Endodermal cell (in vitro differentiated cells): ENCODE results near the gene DNMT3A. TPM values are rescaled to one million over a fixed set of nuclear protein-coding genes. Genes with fewer than 3 reads are reported as not detected.

Experiments used
- DNase-seq: peaks from one replicate; pipeline ENCODE4 v3.0.0-alpha.2; 2017
- H3K27ac ChIP-seq: 2 replicates; pipeline ENCODE4 v1.5.1; 2013; ENCODE audit warnings: mild to moderate bottlenecking, low read depth, low read length, moderate library complexity
- H3K27me3 ChIP-seq: 2 replicates; pipeline ENCODE4 v1.6.1; 2013; ENCODE audit warnings: mild to moderate bottlenecking, low read length, moderate library complexity; ENCODE audit not compliant: insufficient read depth, control insufficient read depth, poor library complexity, severe bottlenecking
- H3K36me3 ChIP-seq: 2 replicates; pipeline ENCODE4 v1.7.0; 2013; ENCODE audit warnings: mild to moderate bottlenecking, low read length, moderate library complexity; ENCODE audit not compliant: control insufficient read depth, insufficient read depth
- H3K4me1 ChIP-seq: one replicate; pipeline ENCODE4 v1.7.0; 2013; ENCODE audit warnings: low read length; ENCODE audit not compliant: control insufficient read depth, insufficient read depth
- H3K4me3 ChIP-seq: 2 replicates; pipeline ENCODE4 v1.5.1; 2013; ENCODE audit warnings: mild to moderate bottlenecking, low read length, moderate library complexity
- H3K9ac ChIP-seq: 2 replicates; pipeline ENCODE4 v1.6.1; 2013; ENCODE audit warnings: mild to moderate bottlenecking, low read length, moderate library complexity; ENCODE audit not compliant: poor library complexity, severe bottlenecking; ENCODE audit errors: extremely low read depth
- H3K9me3 ChIP-seq: 2 replicates; pipeline ENCODE4 v1.6.1; 2013; ENCODE audit warnings: mild to moderate bottlenecking, low read length, moderate library complexity; ENCODE audit not compliant: control insufficient read depth
- H3K27ac Mint-ChIP-seq: 2 replicates; pipeline ENCODE4 v1.8.0; 2020; ENCODE audit warnings: mixed read lengths
- H3K27me3 Mint-ChIP-seq: 2 replicates; pipeline ENCODE4 v1.8.0; 2021; ENCODE audit warnings: mild to moderate bottlenecking, mixed read lengths; ENCODE audit not compliant: insufficient read depth
- H3K36me3 Mint-ChIP-seq: 2 replicates; pipeline ENCODE4 v1.8.0; 2020; ENCODE audit warnings: low read depth, mixed read lengths
- H3K4me1 Mint-ChIP-seq: 2 replicates; pipeline ENCODE4 v1.8.0; 2020; ENCODE audit warnings: mixed read lengths
- H3K4me3 Mint-ChIP-seq: 2 replicates; pipeline ENCODE4 v1.8.0; 2020; ENCODE audit warnings: mild to moderate bottlenecking, moderate library complexity, mixed read lengths
- H3K9me3 Mint-ChIP-seq: 2 replicates; pipeline ENCODE4 v1.8.0; 2020; ENCODE audit warnings: mild to moderate bottlenecking, mixed read lengths
- CTCF ChIP-seq: fragments of 200-600 bp; sonication (generic); conservative IDR thresholded peaks from 2 replicates; pipeline ENCODE4 v1.5.0; 2021; ENCODE audit warnings: antibody characterized with exemption, mild to moderate bottlenecking
- WGBS, 2 experiments: methylation state at CpG; one replicate each; pipeline versions ENCODE4 v1.1.5 to v1.1.7; 2013; ENCODE audit warnings: missing lambda C conversion rate in 2 of 2, mixed read lengths in 1 of 2; ENCODE audit not compliant: insufficient coverage in 1 of 2, insufficient read length in 1 of 2; 5-methylcytosine and 5-hydroxymethylcytosine counted together
- total RNA-seq, 2 donors: library from RNA; stranded (reverse); fragmentation: NEBNext Ultra II Directional in 1 of 2; extraction: Animal tissue kit (Norgen Biotek cat#: 25700) in 1 of 2; gene quantifications; 2 replicates in 1 of 2; 3 replicates in 1 of 2; pipeline ENCODE4 v1.2.1, GENCODE V29; 2021

The DNMT3A gene
- total RNA-seq, 2 donors from 2014 or later, result 124 to 139 TPM

DNA sequence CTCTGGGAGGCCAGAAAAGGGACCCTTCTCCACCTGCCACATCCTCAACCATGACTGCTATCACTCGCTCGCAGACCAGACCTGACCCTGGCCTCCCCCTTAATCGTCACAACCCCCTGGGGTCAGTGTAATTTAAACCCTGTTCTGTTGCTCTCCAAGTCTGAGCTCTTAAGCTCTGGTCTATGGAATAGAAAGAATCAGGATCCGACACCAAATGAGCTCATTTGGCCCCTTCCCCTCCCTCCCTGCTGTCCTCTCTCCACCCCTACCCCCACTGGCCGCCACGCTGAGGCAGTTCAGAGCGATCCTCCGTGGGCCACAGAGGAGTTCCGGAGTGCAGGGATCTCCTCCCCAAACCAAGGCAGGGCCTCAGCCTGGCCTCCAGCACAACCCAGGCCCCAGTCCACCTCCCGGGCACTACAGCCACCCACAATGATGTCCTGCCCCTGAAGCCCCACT, 5.3 kb downstream of the DNMT3A start:
- DNase-seq, result no peak
- WGBS, 2 experiments, result 48 to 50% methylated on average over 4 to 10 of the region's 10 CpGs
- Histone ChIP-seq H3K27me3 (no peaks in the 10 kb centered on the region), H3K4me3 (no peak overlapping the region), H3K9ac (no peak overlapping the region), H3K4me1 (peaks cover 10% of the 10 kb centered on the region), H3K36me3 (no peaks in the 10 kb centered on the region), H3K9me3 (no peaks in the 10 kb centered on the region), H3K27ac (no peak overlapping the region)
- Mint-ChIP-seq H3K9me3 (no peaks in the 10 kb centered on the region), H3K4me3 (no peak overlapping the region), H3K4me1 (peaks cover 12% of the 10 kb centered on the region), H3K27ac (no peak overlapping the region), H3K36me3 (no peaks in the 10 kb centered on the region), H3K27me3 (no peaks in the 10 kb centered on the region)
- no peak for TF ChIP-seq CTCF

- no peak for DNase-seq
- Histone ChIP-seq H3K36me3 (no peaks in the 10 kb centered on the region), H3K4me1 (peaks cover 10% of the 10 kb centered on the region), H3K27me3 (no peaks in the 10 kb centered on the region), H3K4me3 (no peak overlapping the region), H3K9me3 (no peaks in the 10 kb centered on the region), H3K27ac (no peak overlapping the region), H3K9ac (no peak overlapping the region)
- TF ChIP-seq CTCF, result no peak
- Mint-ChIP-seq H3K27me3 (no peaks in the 10 kb centered on the region), H3K4me1 (peaks cover 12% of the 10 kb centered on the region), H3K27ac (no peak overlapping the region), H3K9me3 (no peaks in the 10 kb centered on the region), H3K36me3 (no peaks in the 10 kb centered on the region), H3K4me3 (no peak overlapping the region)
- 55 to 80% methylated on average over 2 to 6 of the region's 6 CpGs for WGBS, 2 experiments
Measured at GRCh38 chr2:25335971-25336370, 5.8 kb downstream of the DNMT3A start.

GRCh38 chr2:25335204-25335603, 6.5 kb downstream of the DNMT3A start:
- WGBS, 2 experiments, result 80 to 83% methylated on average over 5 to 8 of the region's 8 CpGs
- no peaks in the 10 kb centered on the region for H3K27me3 Mint-ChIP-seq
- H3K27ac ChIP-seq, result no peak overlapping the region
- H3K27ac Mint-ChIP-seq, result no peak overlapping the region
- H3K36me3 ChIP-seq, result no peaks in the 10 kb centered on the region
- no peaks in the 10 kb centered on the region for H3K36me3 Mint-ChIP-seq
- H3K4me3 ChIP-seq, result no peak overlapping the region
- no peak overlapping the region for H3K4me3 Mint-ChIP-seq
- no peak overlapping the region for H3K9ac ChIP-seq
- no peaks in the 10 kb centered on the region for H3K9me3 ChIP-seq
- peaks cover 12% of the 10 kb centered on the region for H3K4me1 Mint-ChIP-seq
- no peak for DNase-seq
- H3K4me1 ChIP-seq, result peaks cover 10% of the 10 kb centered on the region
- H3K27me3 ChIP-seq, result no peaks in the 10 kb centered on the region
- no peaks in the 10 kb centered on the region for H3K9me3 Mint-ChIP-seq
- TF ChIP-seq CTCF, result no peak
